HepG2 (cell line): ENCODE results near the gene BSG. TPM values are rescaled to one million over a fixed set of nuclear protein-coding genes. Genes with fewer than 3 reads are reported as not detected.

Experiments
- AKAP8 ChIP-seq: sonication (generic); formaldehyde crosslinking; IDR thresholded peaks from 2 replicates; pipeline ENCODE4 v1.5.1; 2020; ENCODE audit warnings: mild to moderate bottlenecking, missing genetic modification reagents
- FOSL2 ChIP-seq: sonication (generic); formaldehyde crosslinking; IDR thresholded peaks from 2 replicates; pipeline ENCODE4 v1.4.0; 2020; ENCODE audit warnings: missing genetic modification reagents
- PRMT3 ChIP-seq: sonication (generic); formaldehyde crosslinking; IDR thresholded peaks from 2 replicates; pipeline ENCODE4 v1.8.1; 2022; ENCODE audit warnings: low read depth, mild to moderate bottlenecking, moderate library complexity, missing genetic modification reagents, borderline replicate concordance
- RBM22 ChIP-seq: fragments of 200-400 bp; formaldehyde crosslinking; optimal IDR thresholded peaks from 2 replicates; pipeline ENCODE3; 2017; ENCODE audit warnings: mild to moderate bottlenecking, low read length, moderate library complexity
- SKI ChIP-seq: fragments of 450-650 bp; IDR thresholded peaks from one replicate; pipeline ENCODE4 v1.6.1; 2018; ENCODE audit warnings: mild to moderate bottlenecking; ENCODE audit not compliant: partially characterized antibody
- SRSF9 ChIP-seq: fragments of 200-400 bp; formaldehyde crosslinking; IDR thresholded peaks from 2 replicates; pipeline ENCODE4 v1.6.1; 2018; ENCODE audit warnings: borderline replicate concordance, mild to moderate bottlenecking, low read depth, low read length; ENCODE audit not compliant: insufficient read depth, poor library complexity, severe bottlenecking
- ZNF260 ChIP-seq: sonication (generic); formaldehyde crosslinking; IDR thresholded peaks from 2 replicates; pipeline ENCODE4 v1.4.0; 2020; ENCODE audit warnings: missing genetic modification reagents, low read depth, mild to moderate bottlenecking, borderline replicate concordance
- polyA plus RNA-seq, 8 experiments: library from polyadenylated mRNA; depleted of rRNA in 3 of 8; stranded (reverse) in 7 of 8; unstranded in 1 of 8; fragments of >200 nt; fragmentation: Illumina TruSeq in 4 of 8; extraction: Trizol in 4 of 8; gene quantifications; 2 replicates each; pipeline versions ENCODE4 v1.2.1 to v1.2.3, GENCODE V29; 2011 to 2016; ENCODE audit warnings: low read depth in 4 of 8, missing spikeins in 1 of 8, mixed read lengths in 1 of 8; ENCODE audit not compliant: insufficient read depth in 1 of 8
- total RNA-seq, 5 experiments: library from RNA; depleted of rRNA; stranded (reverse); fragments of >200 nt; fragmentation: Illumina TruSeq; extraction: Trizol; gene quantifications; 2 replicates each; pipeline ENCODE4 v1.2.3, GENCODE V29; 2016; ENCODE audit warnings: low read depth in 1 of 5
- TF ChIP-seq, protein P1 (sequence below): sonication (generic); formaldehyde crosslinking; IDR thresholded peaks from 2 replicates; pipeline ENCODE4 v1.4.0; 2020; ENCODE audit warnings: missing genetic modification reagents
- TF ChIP-seq, protein P2 (sequence below): sonication (generic); formaldehyde crosslinking; IDR thresholded peaks from 2 replicates; pipeline ENCODE4 v1.5.0; 2020; ENCODE audit warnings: mild to moderate bottlenecking, missing genetic modification reagents, borderline replicate concordance
- TF ChIP-seq, protein P3 (sequence below): sonication (generic); formaldehyde crosslinking; IDR thresholded peaks from 2 replicates; pipeline ENCODE4 v1.5.0; 2020; ENCODE audit warnings: mild to moderate bottlenecking, missing genetic modification reagents, moderate library complexity
- TF ChIP-seq, protein P4 (sequence below): sonication (generic); formaldehyde crosslinking; IDR thresholded peaks from 2 replicates; pipeline ENCODE4 v1.9.0; 2022; ENCODE audit warnings: low read depth, missing genetic modification reagents
- TF ChIP-seq, protein P5 (sequence below): sonication (generic); formaldehyde crosslinking; IDR thresholded peaks from 2 replicates; pipeline ENCODE4 v1.4.0; 2020; ENCODE audit warnings: missing genetic modification reagents
- TF ChIP-seq, protein P6 (sequence below): sonication (generic); formaldehyde crosslinking; IDR thresholded peaks from 2 replicates; pipeline ENCODE4 v1.4.0; 2020; ENCODE audit warnings: missing genetic modification reagents

The BSG gene
- total and polyA plus RNA-seq, 2 of the 13 experiments (the other 11 are each of a cell fraction or from before 2014, with no cell fraction given), result 309 to 754 TPM

DNA sequence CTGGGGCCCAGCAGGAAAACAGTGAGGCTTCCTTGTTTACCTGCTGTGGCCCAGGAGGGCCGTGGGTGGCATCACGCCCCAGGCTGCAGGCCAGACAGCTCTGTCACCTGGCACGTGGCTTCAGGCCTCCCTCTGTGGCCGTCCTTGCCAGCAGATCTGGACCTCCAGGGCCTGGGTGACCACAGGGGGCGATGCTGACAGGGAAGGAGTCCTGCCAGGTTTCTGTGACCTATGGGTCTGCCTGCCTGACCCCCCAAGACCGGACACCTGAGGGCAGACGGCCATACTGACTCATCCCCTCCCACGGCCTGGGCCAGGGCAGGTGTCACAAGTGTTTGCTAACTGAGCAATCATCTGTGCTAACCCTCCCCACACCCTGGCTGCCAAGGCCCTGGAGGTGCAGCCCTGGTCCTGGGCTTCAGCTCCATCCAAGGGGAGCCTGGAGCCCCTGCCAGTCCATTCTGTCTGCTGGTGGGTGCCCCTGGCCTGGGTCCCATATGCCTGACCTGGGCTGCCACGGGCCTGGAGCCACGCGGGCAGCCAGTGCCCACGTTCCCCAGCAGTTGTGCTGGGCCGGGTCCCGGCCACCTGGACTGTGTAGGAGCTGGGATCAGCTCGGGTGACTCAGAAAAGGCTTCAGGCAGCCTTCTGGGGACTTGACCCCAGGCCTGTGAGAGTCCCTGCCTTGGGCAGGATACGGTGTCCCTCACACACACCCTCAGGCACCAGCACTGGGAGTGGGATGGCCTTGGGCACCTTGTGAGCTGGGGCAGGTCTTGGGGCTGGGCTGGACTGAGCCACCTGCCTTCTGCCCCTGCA lies 37.2 kb upstream of the BSG start (continued):
- TF ChIP-seq, protein P1, sequence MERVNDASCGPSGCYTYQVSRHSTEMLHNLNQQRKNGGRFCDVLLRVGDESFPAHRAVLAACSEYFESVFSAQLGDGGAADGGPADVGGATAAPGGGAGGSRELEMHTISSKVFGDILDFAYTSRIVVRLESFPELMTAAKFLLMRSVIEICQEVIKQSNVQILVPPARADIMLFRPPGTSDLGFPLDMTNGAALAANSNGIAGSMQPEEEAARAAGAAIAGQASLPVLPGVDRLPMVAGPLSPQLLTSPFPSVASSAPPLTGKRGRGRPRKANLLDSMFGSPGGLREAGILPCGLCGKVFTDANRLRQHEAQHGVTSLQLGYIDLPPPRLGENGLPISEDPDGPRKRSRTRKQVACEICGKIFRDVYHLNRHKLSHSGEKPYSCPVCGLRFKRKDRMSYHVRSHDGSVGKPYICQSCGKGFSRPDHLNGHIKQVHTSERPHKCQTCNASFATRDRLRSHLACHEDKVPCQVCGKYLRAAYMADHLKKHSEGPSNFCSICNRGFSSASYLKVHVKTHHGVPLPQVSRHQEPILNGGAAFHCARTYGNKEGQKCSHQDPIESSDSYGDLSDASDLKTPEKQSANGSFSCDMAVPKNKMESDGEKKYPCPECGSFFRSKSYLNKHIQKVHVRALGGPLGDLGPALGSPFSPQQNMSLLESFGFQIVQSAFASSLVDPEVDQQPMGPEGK (CRISPR knock-in tag), result peak; percentile 40; the same call in 1 of the 2 replicates
- TF ChIP-seq AKAP8 (0 out of 2 replicates have a peak, but pooled peaks have one; percentile 40), FOSL2 (CRISPR knock-in tag) (peak; percentile 80), PRMT3 (no peak), ZNF260 (no peak), SRSF9 (no peak), SKI (no peak), RBM22 (peak; percentile 10)
- TF ChIP-seq, protein P2, sequence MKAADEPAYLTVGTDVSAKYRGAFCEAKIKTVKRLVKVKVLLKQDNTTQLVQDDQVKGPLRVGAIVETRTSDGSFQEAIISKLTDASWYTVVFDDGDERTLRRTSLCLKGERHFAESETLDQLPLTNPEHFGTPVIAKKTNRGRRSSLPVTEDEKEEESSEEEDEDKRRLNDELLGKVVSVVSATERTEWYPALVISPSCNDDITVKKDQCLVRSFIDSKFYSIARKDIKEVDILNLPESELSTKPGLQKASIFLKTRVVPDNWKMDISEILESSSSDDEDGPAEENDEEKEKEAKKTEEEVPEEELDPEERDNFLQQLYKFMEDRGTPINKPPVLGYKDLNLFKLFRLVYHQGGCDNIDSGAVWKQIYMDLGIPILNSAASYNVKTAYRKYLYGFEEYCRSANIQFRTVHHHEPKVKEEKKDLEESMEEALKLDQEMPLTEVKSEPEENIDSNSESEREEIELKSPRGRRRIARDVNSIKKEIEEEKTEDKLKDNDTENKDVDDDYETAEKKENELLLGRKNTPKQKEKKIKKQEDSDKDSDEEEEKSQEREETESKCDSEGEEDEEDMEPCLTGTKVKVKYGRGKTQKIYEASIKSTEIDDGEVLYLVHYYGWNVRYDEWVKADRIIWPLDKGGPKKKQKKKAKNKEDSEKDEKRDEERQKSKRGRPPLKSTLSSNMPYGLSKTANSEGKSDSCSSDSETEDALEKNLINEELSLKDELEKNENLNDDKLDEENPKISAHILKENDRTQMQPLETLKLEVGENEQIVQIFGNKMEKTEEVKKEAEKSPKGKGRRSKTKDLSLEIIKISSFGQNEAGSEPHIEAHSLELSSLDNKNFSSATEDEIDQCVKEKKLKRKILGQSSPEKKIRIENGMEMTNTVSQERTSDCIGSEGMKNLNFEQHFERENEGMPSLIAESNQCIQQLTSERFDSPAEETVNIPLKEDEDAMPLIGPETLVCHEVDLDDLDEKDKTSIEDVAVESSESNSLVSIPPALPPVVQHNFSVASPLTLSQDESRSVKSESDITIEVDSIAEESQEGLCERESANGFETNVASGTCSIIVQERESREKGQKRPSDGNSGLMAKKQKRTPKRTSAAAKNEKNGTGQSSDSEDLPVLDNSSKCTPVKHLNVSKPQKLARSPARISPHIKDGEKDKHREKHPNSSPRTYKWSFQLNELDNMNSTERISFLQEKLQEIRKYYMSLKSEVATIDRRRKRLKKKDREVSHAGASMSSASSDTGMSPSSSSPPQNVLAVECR (CRISPR knock-in tag), result peak; percentile 33; the same call in 1 of the 2 replicates
- TF ChIP-seq, protein P3, sequence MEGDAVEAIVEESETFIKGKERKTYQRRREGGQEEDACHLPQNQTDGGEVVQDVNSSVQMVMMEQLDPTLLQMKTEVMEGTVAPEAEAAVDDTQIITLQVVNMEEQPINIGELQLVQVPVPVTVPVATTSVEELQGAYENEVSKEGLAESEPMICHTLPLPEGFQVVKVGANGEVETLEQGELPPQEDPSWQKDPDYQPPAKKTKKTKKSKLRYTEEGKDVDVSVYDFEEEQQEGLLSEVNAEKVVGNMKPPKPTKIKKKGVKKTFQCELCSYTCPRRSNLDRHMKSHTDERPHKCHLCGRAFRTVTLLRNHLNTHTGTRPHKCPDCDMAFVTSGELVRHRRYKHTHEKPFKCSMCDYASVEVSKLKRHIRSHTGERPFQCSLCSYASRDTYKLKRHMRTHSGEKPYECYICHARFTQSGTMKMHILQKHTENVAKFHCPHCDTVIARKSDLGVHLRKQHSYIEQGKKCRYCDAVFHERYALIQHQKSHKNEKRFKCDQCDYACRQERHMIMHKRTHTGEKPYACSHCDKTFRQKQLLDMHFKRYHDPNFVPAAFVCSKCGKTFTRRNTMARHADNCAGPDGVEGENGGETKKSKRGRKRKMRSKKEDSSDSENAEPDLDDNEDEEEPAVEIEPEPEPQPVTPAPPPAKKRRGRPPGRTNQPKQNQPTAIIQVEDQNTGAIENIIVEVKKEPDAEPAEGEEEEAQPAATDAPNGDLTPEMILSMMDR (CRISPR knock-in tag), result peak; percentile 42
- TF ChIP-seq, protein P4, sequence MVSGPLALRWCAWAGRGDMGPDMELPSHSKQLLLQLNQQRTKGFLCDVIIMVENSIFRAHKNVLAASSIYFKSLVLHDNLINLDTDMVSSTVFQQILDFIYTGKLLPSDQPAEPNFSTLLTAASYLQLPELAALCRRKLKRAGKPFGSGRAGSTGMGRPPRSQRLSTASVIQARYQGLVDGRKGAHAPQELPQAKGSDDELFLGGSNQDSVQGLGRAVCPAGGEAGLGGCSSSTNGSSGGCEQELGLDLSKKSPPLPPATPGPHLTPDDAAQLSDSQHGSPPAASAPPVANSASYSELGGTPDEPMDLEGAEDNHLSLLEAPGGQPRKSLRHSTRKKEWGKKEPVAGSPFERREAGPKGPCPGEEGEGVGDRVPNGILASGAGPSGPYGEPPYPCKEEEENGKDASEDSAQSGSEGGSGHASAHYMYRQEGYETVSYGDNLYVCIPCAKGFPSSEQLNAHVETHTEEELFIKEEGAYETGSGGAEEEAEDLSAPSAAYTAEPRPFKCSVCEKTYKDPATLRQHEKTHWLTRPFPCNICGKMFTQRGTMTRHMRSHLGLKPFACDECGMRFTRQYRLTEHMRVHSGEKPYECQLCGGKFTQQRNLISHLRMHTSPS, result no peak
- TF ChIP-seq, protein P5, sequence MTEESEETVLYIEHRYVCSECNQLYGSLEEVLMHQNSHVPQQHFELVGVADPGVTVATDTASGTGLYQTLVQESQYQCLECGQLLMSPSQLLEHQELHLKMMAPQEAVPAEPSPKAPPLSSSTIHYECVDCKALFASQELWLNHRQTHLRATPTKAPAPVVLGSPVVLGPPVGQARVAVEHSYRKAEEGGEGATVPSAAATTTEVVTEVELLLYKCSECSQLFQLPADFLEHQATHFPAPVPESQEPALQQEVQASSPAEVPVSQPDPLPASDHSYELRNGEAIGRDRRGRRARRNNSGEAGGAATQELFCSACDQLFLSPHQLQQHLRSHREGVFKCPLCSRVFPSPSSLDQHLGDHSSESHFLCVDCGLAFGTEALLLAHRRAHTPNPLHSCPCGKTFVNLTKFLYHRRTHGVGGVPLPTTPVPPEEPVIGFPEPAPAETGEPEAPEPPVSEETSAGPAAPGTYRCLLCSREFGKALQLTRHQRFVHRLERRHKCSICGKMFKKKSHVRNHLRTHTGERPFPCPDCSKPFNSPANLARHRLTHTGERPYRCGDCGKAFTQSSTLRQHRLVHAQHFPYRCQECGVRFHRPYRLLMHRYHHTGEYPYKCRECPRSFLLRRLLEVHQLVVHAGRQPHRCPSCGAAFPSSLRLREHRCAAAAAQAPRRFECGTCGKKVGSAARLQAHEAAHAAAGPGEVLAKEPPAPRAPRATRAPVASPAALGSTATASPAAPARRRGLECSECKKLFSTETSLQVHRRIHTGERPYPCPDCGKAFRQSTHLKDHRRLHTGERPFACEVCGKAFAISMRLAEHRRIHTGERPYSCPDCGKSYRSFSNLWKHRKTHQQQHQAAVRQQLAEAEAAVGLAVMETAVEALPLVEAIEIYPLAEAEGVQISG (CRISPR knock-in tag), result peak; percentile 59; the same call in 1 of the 2 replicates
- TF ChIP-seq, protein P6, sequence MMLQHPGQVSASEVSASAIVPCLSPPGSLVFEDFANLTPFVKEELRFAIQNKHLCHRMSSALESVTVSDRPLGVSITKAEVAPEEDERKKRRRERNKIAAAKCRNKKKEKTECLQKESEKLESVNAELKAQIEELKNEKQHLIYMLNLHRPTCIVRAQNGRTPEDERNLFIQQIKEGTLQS (CRISPR knock-in tag), result 0 out of 2 replicates have a peak, but pooled peaks have one; percentile 13
